Fibroblast of the conjunctiva (primary cell): ENCODE measurements around the gene PRKD1.
A peak's percentile ranks its signal among the peaks of the same experiment; 100 is the strongest.
"Not testable (repeated sequence)": the region's sequence is repeated elsewhere in the genome, so short reads cannot be mapped to it uniquely, and the experiment has no call there.

Experiments
- DNase-seq: peaks from one replicate; pipeline ENCODE4 v3.0.0-alpha.2; 2010; ENCODE audit warnings: low read depth

Gene PRKD1

GRCh38 chr14:29740491-29740890 is 187.2 kb downstream of the PRKD1 start:
- DNase-seq: no peak

GRCh38 chr14:29738950-29739349 is 188.7 kb downstream of the PRKD1 start:
- DNase-seq: no peak

GRCh38 chr14:29738056-29738455 is 189.6 kb downstream of the PRKD1 start:
- DNase-seq: no peak

- DNase-seq: peak; percentile 73
Observed at GRCh38 chr14:29735459-29735858, 192.2 kb downstream of the PRKD1 start.

- no peak for DNase-seq
Observed at GRCh38 chr14:29734732-29735131, 192.9 kb downstream of the PRKD1 start.

- not testable (repeated sequence) for DNase-seq
Observed at GRCh38 chr14:29726560-29727331, 200.9 kb downstream of the PRKD1 start.

GRCh38 chr14:29724991-29725390 is 202.7 kb downstream of the PRKD1 start:
- no peak for DNase-seq

- no peak for DNase-seq
Observed at GRCh38 chr14:29722831-29723230, 204.8 kb downstream of the PRKD1 start.

GRCh38 chr14:29721586-29721985 is 206.1 kb downstream of the PRKD1 start:
- DNase-seq: no peak

GRCh38 chr14:29717901-29718300 is 209.7 kb downstream of the PRKD1 start:
- no peak for DNase-seq

- peak; percentile 60 for DNase-seq
Observed at GRCh38 chr14:29716150-29716549, 211.5 kb downstream of the PRKD1 start.

- DNase-seq: no peak
Observed at GRCh38 chr14:29712601-29713000, 215.0 kb downstream of the PRKD1 start.

GRCh38 chr14:29710015-29710414 is 217.6 kb downstream of the PRKD1 start:
- DNase-seq: no peak

GRCh38 chr14:29709490-29709889 is 218.2 kb downstream of the PRKD1 start:
- DNase-seq: peak; percentile 41

GRCh38 chr14:29706700-29707099 is 220.9 kb downstream of the PRKD1 start:
- DNase-seq: no peak

GRCh38 chr14:29705801-29706200 is 221.8 kb downstream of the PRKD1 start:
- no peak for DNase-seq

GRCh38 chr14:29689597-29689996 is 238.1 kb downstream of the PRKD1 start:
- DNase-seq: not testable (repeated sequence)

- DNase-seq: no peak
Observed at GRCh38 chr14:29687866-29688265, 239.8 kb downstream of the PRKD1 start.

- DNase-seq: no peak
Observed at GRCh38 chr14:29687071-29687765, 240.4 kb downstream of the PRKD1 start.

- no peak for DNase-seq
Observed at GRCh38 chr14:29684926-29685325, 242.7 kb downstream of the PRKD1 start.

- no peak for DNase-seq
Observed at GRCh38 chr14:29682789-29683188, 244.9 kb downstream of the PRKD1 start.

GRCh38 chr14:29681316-29681715 is 246.3 kb downstream of the PRKD1 start:
- no peak for DNase-seq

- DNase-seq: no peak
Observed at GRCh38 chr14:29674566-29675285, 252.9 kb downstream of the PRKD1 start.
